A549 (cell line): Measurements from ENCODE around the gene SEL1L3. TPM values are rescaled to one million over a fixed set of nuclear protein-coding genes. Genes with fewer than 3 reads are reported as not detected.

ENCODE experiments used
- ATAC-seq, 2 experiments: fragments of 200-7000 bp in 1 of 2; fragments of >200 bp in 1 of 2; cut with Nextera tagmentation in 1 of 2; cut with Tn5 transposase in 1 of 2; 3 replicates each; pipeline versions ENCODE4 v1.8.0 to v1.9.1; 2018 to 2020; ENCODE audit warnings: mild to moderate bottlenecking in 1 of 2, moderate library complexity in 1 of 2
- CTCF ChIA-PET: fragments of 300-600 bp; sonication (Branson Sonifier 250); formaldehyde crosslinking; extraction: SDS; loops from one replicate; lab custom pipeline; 2021; ENCODE audit warnings: antibody characterized with exemption, inconsistent platforms; lab: Yijun Ruan, JAX
- POLR2A ChIA-PET: fragments of 350-600 bp; formaldehyde crosslinking; extraction: SDS; loops from one replicate; lab custom pipeline; 2021; ENCODE audit warnings: antibody characterized with exemption, inconsistent platforms; lab: Yijun Ruan, JAX
- DNase-seq, 2 experiments: peaks; one replicate each; pipeline versions ENCODE4 v3.0.0 to v3.0.0-alpha.2; 2011 to 2016; ENCODE audit warnings: low read depth in 1 of 2, low spot score in 1 of 2
- FAIRE-seq: peaks from 2 replicates; lab custom pipeline; 2011; peaks lifted over from hg19 to GRCh38; lab: Jason Lieb, UNC
- H3K27ac ChIP-seq, 2 experiments: fragments of >200 bp; sonication (Bioruptor Twin); formaldehyde crosslinking; 3 replicates each; pipeline ENCODE4 v1.5.1; 2016 to 2017
- H3K4me1 ChIP-seq: fragments of >200 bp; sonication (Bioruptor Twin); formaldehyde crosslinking; 3 replicates; pipeline ENCODE4 v1.6.1; 2016
- H3K4me2 ChIP-seq: fragments of >200 bp; sonication (Bioruptor Twin); formaldehyde crosslinking; 3 replicates; pipeline ENCODE4 v1.6.1; 2016
- H3K4me3 ChIP-seq: fragments of >200 bp; sonication (Bioruptor Twin); formaldehyde crosslinking; 3 replicates; pipeline ENCODE4 v1.5.1; 2016
- H3K9me3 ChIP-seq: fragments of >200 bp; sonication (Bioruptor Twin); formaldehyde crosslinking; 3 replicates; pipeline ENCODE4 v1.6.1; 2016
- ATOH8 ChIP-seq: fragments of 250-450 bp; sonication (Bioruptor Pico); IDR thresholded peaks from 2 replicates; pipeline ENCODE4 v1.5.0; 2020; ENCODE audit warnings: low read depth, mild to moderate bottlenecking, moderate library complexity
- CBX8 ChIP-seq: fragments of 200-600 bp; sonication (generic); IDR thresholded peaks from 2 replicates; pipeline ENCODE4 v1.6.1; 2016
- CHD2 ChIP-seq: fragments of 150-350 bp; IDR thresholded peaks from 2 replicates; pipeline ENCODE4 v1.6.1; 2014; ENCODE audit warnings: low read length; ENCODE audit not compliant: partially characterized antibody
- CHD4 ChIP-seq: fragments of 200-600 bp; sonication (generic); IDR thresholded peaks from 2 replicates; pipeline ENCODE4 v1.6.1; 2016; ENCODE audit warnings: antibody characterized with exemption, mild to moderate bottlenecking, borderline replicate concordance
- EHMT2 ChIP-seq: fragments of 200-600 bp; sonication (generic); IDR thresholded peaks from 2 replicates; pipeline ENCODE4 v1.6.1; 2016; ENCODE audit warnings: antibody characterized with exemption, low read depth, mild to moderate bottlenecking, moderate library complexity
- ELK1 ChIP-seq: fragments of 150-350 bp; IDR thresholded peaks from 2 replicates; pipeline ENCODE4 v1.6.1; 2014; ENCODE audit warnings: low read depth, mild to moderate bottlenecking, low read length
- EP300 ChIP-seq, 2 experiments: fragments of >200 bp; sonication (Bioruptor Twin); formaldehyde crosslinking; IDR thresholded peaks; 2 replicates in 1 of 2; 3 replicates in 1 of 2; pipeline ENCODE4 v1.6.1; 2016 to 2017
- ESRRA ChIP-seq: fragments of 150-350 bp; IDR thresholded peaks from 2 replicates; pipeline ENCODE4 v1.6.1; 2014; ENCODE audit warnings: mild to moderate bottlenecking, low read length, borderline replicate concordance
- FOXS1 ChIP-seq: fragments of 250-450 bp; sonication (Bioruptor Pico); IDR thresholded peaks from 2 replicates; pipeline ENCODE4 v1.5.0; 2020; ENCODE audit warnings: mild to moderate bottlenecking, moderate library complexity
- GATA3 ChIP-seq: IDR thresholded peaks from 2 replicates; pipeline ENCODE4 v1.6.1; 2012; ENCODE audit warnings: borderline replicate concordance
- HEYL ChIP-seq: fragments of 250-450 bp; sonication (Bioruptor Pico); IDR thresholded peaks from 2 replicates; pipeline ENCODE4 v1.8.0; 2021; ENCODE audit warnings: mild to moderate bottlenecking, moderate library complexity
- JUN ChIP-seq, 2 experiments: fragments of >200 bp; sonication (Bioruptor Twin); formaldehyde crosslinking; IDR thresholded peaks; 2 replicates in 1 of 2; 3 replicates in 1 of 2; pipeline ENCODE4 v1.6.1; 2016 to 2017
- KDM1A ChIP-seq: fragments of 200-600 bp; sonication (generic); IDR thresholded peaks from 2 replicates; pipeline ENCODE4 v1.6.1; 2016; ENCODE audit warnings: low read depth, mild to moderate bottlenecking
- MAFK ChIP-seq: fragments of 450-650 bp; IDR thresholded peaks from 2 replicates; pipeline ENCODE4 v1.6.1; 2014; ENCODE audit not compliant: partially characterized antibody
- NPAS2 ChIP-seq: fragments of 250-450 bp; sonication (Bioruptor Pico); IDR thresholded peaks from 2 replicates; pipeline ENCODE4 v1.8.0; 2022; ENCODE audit warnings: mild to moderate bottlenecking, moderate library complexity, borderline replicate concordance
- PBX3 ChIP-seq: IDR thresholded peaks from 2 replicates; pipeline ENCODE4 v1.6.1; 2012
- POLR2A ChIP-seq: IDR thresholded peaks from 2 replicates; pipeline ENCODE4 v1.6.1; 2012; ENCODE audit warnings: mild to moderate bottlenecking, low read length
- POLR2AphosphoS2 ChIP-seq: conservative IDR thresholded peaks from 2 replicates; pipeline ENCODE4 v1.6.1; 2012; ENCODE audit warnings: low read length, improper control_type of control experiment, inconsistent platforms
- RARB ChIP-seq: fragments of 250-450 bp; sonication (Bioruptor Pico); IDR thresholded peaks from 2 replicates; pipeline ENCODE4 v1.8.0; 2021; ENCODE audit warnings: mild to moderate bottlenecking, moderate library complexity
- REST ChIP-seq: fragments of 200-600 bp; sonication (generic); IDR thresholded peaks from 2 replicates; pipeline ENCODE4 v1.6.1; 2016; ENCODE audit warnings: antibody characterized with exemption, mild to moderate bottlenecking, moderate library complexity
- SREBF2 ChIP-seq: fragments of 450-650 bp; IDR thresholded peaks from 2 replicates; pipeline ENCODE4 v1.6.1; 2014; ENCODE audit warnings: mild to moderate bottlenecking, moderate library complexity
- ZFP36 ChIP-seq: fragments of 450-650 bp; IDR thresholded peaks from 2 replicates; pipeline ENCODE4 v1.6.1; 2014; ENCODE audit warnings: borderline replicate concordance; ENCODE audit not compliant: partially characterized antibody
- WGBS: methylation state at CpG from one replicate; pipeline ENCODE4 v1.1.6; 2017; ENCODE audit errors: missing lambda C conversion rate; 5-methylcytosine and 5-hydroxymethylcytosine counted together
- polyA plus RNA-seq, 4 experiments: library from polyadenylated mRNA; depleted of rRNA in 3 of 4; stranded (reverse); fragments of >200 nt; fragmentation: RNase III in 1 of 4; extraction: RNeasy Plus Mini Kit Qiagen cat#74134 plus additional on column Dnase treatment in 1 of 4; gene quantifications; 2 replicates in 3 of 4; 3 replicates in 1 of 4; pipeline ENCODE4 v1.2.3, GENCODE V29; 2011 to 2017

The SEL1L3 gene
- polyA plus RNA-seq, 2 of the 4 experiments (the other 2 are of a cell fraction) = 26.1 to 27.0 TPM

GRCh38 chr4:25883565-25883964 is 20.8 kb upstream of the SEL1L3 start:
- POLR2A ChIA-PET = no interaction called here
- WGBS = 87% methylated on average over 2 of the region's 2 CpGs

GRCh38 chr4:25882226-25882625 is 19.4 kb upstream of the SEL1L3 start:
- WGBS = 89% methylated on average over 4 of the region's 4 CpGs
- H3K4me3 ChIP-seq = no peak overlapping the region
- ChIA-PET CTCF (interaction anchor here (0.6 kb wide), 1 partner anchor 457 kb away, joined by 3 read pairs; no protein-coding TSS in a partner anchor), POLR2A (no interaction called here)
- TF ChIP-seq JUN (IDR thresholded peaks at IDR 0.05) (no peak), HEYL (no peak), NPAS2 (CRISPR knock-in tag) (no peak), ELK1 (no peak), MAFK (no peak), CBX8 (no peak), POLR2AphosphoS2 (no peak), PBX3 (no peak), ATOH8 (CRISPR knock-in tag) (no peak), EHMT2 (no peak), RARB (CRISPR knock-in tag) (no peak), ESRRA (no peak)
- H3K4me2 ChIP-seq = no peak overlapping the region
- no peak for FAIRE-seq
- DNase-seq = no peak
- ATAC-seq = no peak
- H3K4me1 ChIP-seq = no peaks in the 10 kb centered on the region
- H3K9me3 ChIP-seq = no peaks in the 10 kb centered on the region
- H3K27ac ChIP-seq = no peak overlapping the region

More at GRCh38 chr4:25883565-25883964, 20.8 kb upstream of the SEL1L3 start:
- H3K4me2 ChIP-seq = no peak overlapping the region
- H3K4me1 ChIP-seq = no peaks in the 10 kb centered on the region
- CTCF ChIA-PET = interaction anchor here (0.5 kb wide), 1 partner anchor 33 kb away, joined by 3 read pairs; no protein-coding TSS in a partner anchor
- no peak overlapping the region for H3K4me3 ChIP-seq
- TF ChIP-seq CHD4 = no peak
- TF ChIP-seq, all 56 proteins: peak for 0
- Histone ChIP-seq H3K9me3 (no peaks in the 10 kb centered on the region), H3K27ac (no peak overlapping the region)
- ATAC-seq = no peak
- no peak for FAIRE-seq
- DNase-seq = no peak

GRCh38 chr4:25881193-25881592 is 18.4 kb upstream of the SEL1L3 start:
- ATAC-seq = no peak
- H3K4me3 ChIP-seq = no peak overlapping the region
- ChIA-PET CTCF (no interaction called here), POLR2A (no interaction called here)
- H3K9me3 ChIP-seq = no peaks in the 10 kb centered on the region
- H3K27ac ChIP-seq = no peak overlapping the region
- 65% methylated on average over 4 of the region's 4 CpGs for WGBS
- no peak overlapping the region for H3K4me2 ChIP-seq
- H3K4me1 ChIP-seq = no peaks in the 10 kb centered on the region
- TF ChIP-seq POLR2A (no peak), KDM1A (no peak), CHD4 (no peak), EHMT2 (no peak), MAFK (no peak), NPAS2 (CRISPR knock-in tag) (no peak), SREBF2 (no peak), FOXS1 (no peak), GATA3 (no peak), CHD2 (no peak), REST (no peak), ZFP36 (no peak), EP300 (IDR thresholded peaks at IDR 0.05) (no peak)
- TF ChIP-seq, all 56 proteins: peak for 0
- DNase-seq (no peak), FAIRE-seq (no peak)
